ENCODE measurements around the gene BRI3BP.
A peak's percentile ranks its signal among the peaks of the same experiment; 100 is the strongest.

Gene BRI3BP

DNA sequence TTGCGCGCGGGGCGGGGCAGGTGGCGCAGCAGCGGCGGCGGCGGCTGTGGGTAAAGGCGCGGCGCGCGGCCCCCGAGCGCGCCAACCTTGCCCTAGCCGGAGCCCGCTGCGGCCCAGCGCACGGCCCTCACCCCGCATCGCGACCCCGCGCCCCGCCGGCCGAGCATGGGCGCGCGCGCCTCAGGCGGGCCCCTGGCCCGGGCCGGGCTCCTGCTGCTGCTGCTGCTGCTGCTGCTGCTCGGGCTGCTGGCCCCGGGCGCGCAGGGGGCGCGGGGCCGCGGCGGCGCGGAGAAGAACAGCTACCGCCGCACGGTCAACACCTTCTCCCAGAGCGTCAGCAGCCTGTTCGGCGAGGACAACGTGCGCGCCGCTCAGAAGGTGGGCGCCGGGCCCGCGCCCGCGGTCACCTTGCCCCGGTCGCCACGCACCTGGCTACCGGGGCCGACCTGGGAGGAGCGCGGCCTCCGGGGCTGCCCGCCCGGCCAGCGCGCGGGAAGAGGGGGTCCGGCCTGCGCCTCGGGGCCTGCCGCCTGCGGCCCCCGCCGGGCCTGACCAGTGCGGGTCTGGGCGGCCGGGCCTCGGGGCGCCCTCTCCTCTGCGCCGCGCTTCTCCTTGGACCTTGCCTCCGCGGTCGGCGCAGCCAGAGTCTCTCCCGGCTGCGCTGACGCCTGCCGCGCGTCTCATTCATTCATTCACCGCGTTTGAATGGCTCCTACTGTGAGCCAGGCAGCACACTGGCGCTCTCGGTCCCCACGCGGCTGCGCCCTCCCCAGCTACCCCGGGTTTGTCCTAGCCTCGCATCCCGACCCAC is at the start of gene BRI3BP:
TSS of gene BRI3BP (plus strand) at position 20 of the 811 bp plus-strand sequence. CDS start at position 166, 146 bp downstream.
- Mint-ChIP-seq H3K9me3 (no peaks in the 10 kb centered on the region), H3K4me3 (peak within 1 kb of the TSS; percentile 93), H3K36me3 (ENCODE audit: low read depth) (peaks cover 6% of the 10 kb centered on the region), H3K27me3 (no peaks in the 10 kb centered on the region), H3K4me1 (ENCODE audit: low read depth) (peaks cover 36% of the 10 kb centered on the region), H3K27ac (peak within 1 kb of the TSS; percentile 79)
- intact Hi-C loops (cut with micrococcal nuclease): no loop called here

DNA sequence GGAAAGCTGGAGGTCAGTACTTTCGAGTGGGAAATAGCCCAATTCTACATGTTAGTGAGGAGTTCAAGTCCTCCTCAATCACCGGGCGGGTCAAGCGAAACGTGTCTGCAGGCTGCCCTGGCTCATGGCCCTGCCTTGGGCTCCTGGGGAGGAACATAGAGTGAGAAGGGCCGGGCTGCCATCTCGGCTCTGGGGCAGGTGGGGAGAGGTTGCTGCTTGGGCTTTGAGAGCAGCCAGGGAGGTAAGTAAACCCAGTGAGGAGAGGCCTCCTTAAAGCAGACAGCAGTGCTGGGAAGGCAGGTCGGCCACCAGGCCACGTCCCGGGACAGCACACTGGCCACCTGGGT is 47.0 kb upstream of the BRI3BP start:
- H3K4me1 Mint-ChIP-seq (ENCODE audit: low read depth): peaks cover 20% of the 10 kb centered on the region
- peak overlapping the region; percentile 15 for H3K27ac Mint-ChIP-seq
- no peaks in the 10 kb centered on the region for H3K27me3 Mint-ChIP-seq
- intact Hi-C loops (cut with micrococcal nuclease): no loop called here
- no peaks in the 10 kb centered on the region for H3K9me3 Mint-ChIP-seq
- no peak overlapping the region for H3K4me3 Mint-ChIP-seq
- H3K36me3 Mint-ChIP-seq (ENCODE audit: low read depth): peaks cover 84% of the 10 kb centered on the region

- H3K36me3 Mint-ChIP-seq (ENCODE audit: low read depth): peaks cover 90% of the 10 kb centered on the region
Measured at GRCh38 chr12:124947013-124947412, 46.4 kb upstream of the BRI3BP start.

GRCh38 chr12:124947561-124948398 is 45.7 kb upstream of the BRI3BP start:
- no peak overlapping the region for H3K4me3 Mint-ChIP-seq
- no peaks in the 10 kb centered on the region for H3K27me3 Mint-ChIP-seq
- H3K9me3 Mint-ChIP-seq: no peaks in the 10 kb centered on the region
- intact Hi-C loops (cut with micrococcal nuclease): no loop called here
- no peak overlapping the region for H3K27ac Mint-ChIP-seq
- peaks cover 20% of the 10 kb centered on the region for H3K4me1 Mint-ChIP-seq (ENCODE audit: low read depth)
- H3K36me3 Mint-ChIP-seq (ENCODE audit: low read depth): peaks cover 94% of the 10 kb centered on the region

More at GRCh38 chr12:124947013-124947412, 46.4 kb upstream of the BRI3BP start:
- intact Hi-C loops (cut with micrococcal nuclease): no loop called here
- Mint-ChIP-seq H3K27ac (no peak overlapping the region), H3K9me3 (no peaks in the 10 kb centered on the region), H3K27me3 (no peaks in the 10 kb centered on the region), H3K4me1 (ENCODE audit: low read depth) (peaks cover 20% of the 10 kb centered on the region), H3K4me3 (no peak overlapping the region)

GRCh38 chr12:124949066-124949465 is 44.4 kb upstream of the BRI3BP start:
- intact Hi-C loops (cut with micrococcal nuclease): no loop called here
- Mint-ChIP-seq H3K27ac (no peak overlapping the region), H3K9me3 (no peaks in the 10 kb centered on the region), H3K4me1 (ENCODE audit: low read depth) (peaks cover 20% of the 10 kb centered on the region), H3K27me3 (no peaks in the 10 kb centered on the region), H3K36me3 (ENCODE audit: low read depth) (peaks cover 94% of the 10 kb centered on the region), H3K4me3 (no peak overlapping the region)

DNA sequence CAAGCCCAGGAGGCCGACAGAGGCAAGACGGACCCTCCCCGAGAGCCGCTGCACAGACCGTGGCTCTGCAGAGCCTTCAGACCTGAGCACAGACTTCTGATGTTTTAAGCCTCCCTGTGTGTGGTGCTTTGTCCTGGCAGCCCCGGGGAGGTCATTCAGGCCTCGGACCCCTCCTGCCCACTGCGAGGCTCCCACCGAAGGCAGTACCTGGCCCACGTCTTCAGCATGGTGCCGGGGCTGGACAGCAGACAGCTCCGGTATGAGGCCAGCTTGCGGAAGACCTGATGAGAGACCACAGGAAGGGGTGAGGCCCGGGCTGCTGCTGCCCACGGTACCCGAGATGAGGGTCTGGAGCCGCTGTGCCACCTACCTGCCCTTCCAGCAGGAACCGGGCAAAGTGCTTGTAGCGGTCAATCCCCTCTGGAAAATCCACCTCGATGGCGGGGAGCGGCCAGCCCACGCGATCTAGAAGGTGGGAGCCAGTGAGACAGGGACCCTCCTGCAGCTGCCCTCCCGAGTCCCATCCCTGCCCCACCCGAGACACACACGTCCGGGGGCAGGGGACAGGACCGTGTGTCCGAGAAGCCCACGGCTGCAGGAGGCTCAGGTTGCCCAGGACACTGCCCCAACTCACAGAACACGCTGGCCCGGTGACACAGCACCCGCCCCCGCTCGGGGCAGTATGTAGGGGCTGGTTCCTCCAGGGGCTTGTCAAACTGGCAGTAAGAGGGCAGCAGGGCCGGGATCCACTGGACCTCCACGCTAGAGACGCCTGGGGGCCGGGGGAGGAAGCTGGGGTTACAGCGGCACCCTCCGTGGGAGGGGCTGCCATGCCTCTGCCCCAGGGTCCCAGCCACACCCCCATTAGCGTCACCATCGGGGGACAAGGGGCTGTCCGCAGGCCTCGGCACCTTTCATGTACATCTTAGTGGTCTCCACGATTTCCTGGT is 43.4 kb upstream of the BRI3BP start:
- Mint-ChIP-seq H3K27ac (no peak overlapping the region), H3K4me3 (no peak overlapping the region), H3K27me3 (no peaks in the 10 kb centered on the region), H3K9me3 (no peaks in the 10 kb centered on the region), H3K36me3 (ENCODE audit: low read depth) (peaks cover 95% of the 10 kb centered on the region), H3K4me1 (ENCODE audit: low read depth) (peaks cover 20% of the 10 kb centered on the region)
- intact Hi-C loops (cut with micrococcal nuclease): no loop called here

- H3K36me3 Mint-ChIP-seq (ENCODE audit: low read depth): peaks cover 100% of the 10 kb centered on the region
- intact Hi-C loops (cut with micrococcal nuclease): no loop called here
- H3K4me3 Mint-ChIP-seq: no peak overlapping the region
- H3K27ac Mint-ChIP-seq: no peak overlapping the region
- H3K9me3 Mint-ChIP-seq: no peaks in the 10 kb centered on the region
- peaks cover 4% of the 10 kb centered on the region for H3K4me1 Mint-ChIP-seq (ENCODE audit: low read depth)
- H3K27me3 Mint-ChIP-seq: no peaks in the 10 kb centered on the region
Measured at GRCh38 chr12:124952295-124952694, 41.1 kb upstream of the BRI3BP start.

GRCh38 chr12:124952801-124953200 is 40.6 kb upstream of the BRI3BP start:
- Mint-ChIP-seq H3K9me3 (no peaks in the 10 kb centered on the region), H3K36me3 (ENCODE audit: low read depth) (peaks cover 100% of the 10 kb centered on the region), H3K27me3 (no peaks in the 10 kb centered on the region), H3K27ac (no peak overlapping the region), H3K4me3 (no peak overlapping the region), H3K4me1 (ENCODE audit: low read depth) (no peaks in the 10 kb centered on the region)
- intact Hi-C loops (cut with micrococcal nuclease): no loop called here

GRCh38 chr12:124953689-124954405 is 39.6 kb upstream of the BRI3BP start:
- Mint-ChIP-seq H3K27me3 (no peaks in the 10 kb centered on the region), H3K36me3 (ENCODE audit: low read depth) (peaks cover 100% of the 10 kb centered on the region), H3K4me3 (no peak overlapping the region), H3K9me3 (no peaks in the 10 kb centered on the region), H3K4me1 (ENCODE audit: low read depth) (no peaks in the 10 kb centered on the region), H3K27ac (no peak overlapping the region)
- intact Hi-C loops (cut with micrococcal nuclease): no loop called here

GRCh38 chr12:124954771-124955170 is 38.7 kb upstream of the BRI3BP start:
- Mint-ChIP-seq H3K4me1 (ENCODE audit: low read depth) (no peaks in the 10 kb centered on the region), H3K4me3 (no peak overlapping the region), H3K36me3 (ENCODE audit: low read depth) (peaks cover 100% of the 10 kb centered on the region), H3K9me3 (no peaks in the 10 kb centered on the region), H3K27me3 (no peaks in the 10 kb centered on the region), H3K27ac (no peak overlapping the region)
- intact Hi-C loops (cut with micrococcal nuclease): no loop called here

GRCh38 chr12:124956571-124956970 is 36.9 kb upstream of the BRI3BP start:
- Mint-ChIP-seq H3K36me3 (ENCODE audit: low read depth) (peaks cover 100% of the 10 kb centered on the region), H3K9me3 (no peaks in the 10 kb centered on the region), H3K4me3 (no peak overlapping the region), H3K4me1 (ENCODE audit: low read depth) (no peaks in the 10 kb centered on the region), H3K27ac (no peak overlapping the region), H3K27me3 (no peaks in the 10 kb centered on the region)
- intact Hi-C loops (cut with micrococcal nuclease): no loop called here

GRCh38 chr12:124961055-124961454 is 32.4 kb upstream of the BRI3BP start:
- Mint-ChIP-seq H3K4me3 (no peak overlapping the region), H3K4me1 (ENCODE audit: low read depth) (no peaks in the 10 kb centered on the region), H3K36me3 (ENCODE audit: low read depth) (peaks cover 98% of the 10 kb centered on the region), H3K27me3 (no peaks in the 10 kb centered on the region), H3K27ac (no peak overlapping the region), H3K9me3 (no peaks in the 10 kb centered on the region)
- intact Hi-C loops (cut with micrococcal nuclease): no loop called here

DNA sequence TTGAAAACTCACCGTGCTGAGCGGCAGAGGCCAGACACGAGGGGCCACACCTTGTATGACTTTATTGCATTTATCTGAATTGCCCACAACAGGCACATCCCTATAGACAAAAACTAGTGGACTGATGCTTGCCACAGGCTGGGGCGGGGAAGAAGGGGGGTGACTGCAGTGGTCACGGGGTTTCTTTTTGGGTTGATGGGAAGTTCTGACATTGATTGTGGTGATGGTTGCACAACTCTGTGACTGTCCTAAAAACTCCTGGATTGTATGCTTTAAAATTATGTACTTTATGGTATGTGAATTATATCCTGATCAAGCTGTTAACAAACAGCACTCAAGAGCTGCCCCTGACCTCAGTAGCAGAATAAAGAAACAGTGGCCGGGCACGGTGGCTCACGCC is 30.2 kb upstream of the BRI3BP start:
- Mint-ChIP-seq H3K27ac (no peak overlapping the region), H3K27me3 (no peaks in the 10 kb centered on the region), H3K4me1 (ENCODE audit: low read depth) (no peaks in the 10 kb centered on the region), H3K36me3 (ENCODE audit: low read depth) (peaks cover 98% of the 10 kb centered on the region), H3K9me3 (no peaks in the 10 kb centered on the region), H3K4me3 (no peak overlapping the region)
- intact Hi-C loops (cut with micrococcal nuclease): no loop called here
